GM12878 (cell line): ENCODE data around the gene HSPBP1. TPM values are rescaled to one million over a fixed set of nuclear protein-coding genes. Genes with fewer than 3 reads are reported as not detected.
A peak's percentile ranks its signal among the peaks of the same experiment; 100 is the strongest.

Experiments
- ATAC-seq: fragments of 200-7000 bp; cut with Tn5 transposase; 3 replicates; pipeline ENCODE4 v1.9.1; 2020; ENCODE audit warnings: mild to moderate bottlenecking, moderate library complexity
- BruUV-seq: library from RNA; stranded (reverse); fragments of 400-500 nt; replicated peaks from 2 replicates; lab custom pipeline; 2021; lab: Mats Ljungman, UMichigan
- CTCF ChIA-PET: fragments of 300-600 bp; sonication (Branson Sonifier 250); formaldehyde crosslinking; extraction: SDS; loops from one replicate; lab custom pipeline; 2021; ENCODE audit warnings: inconsistent platforms; lab: Yijun Ruan, JAX
- POLR2A ChIA-PET: fragments of 350-600 bp; formaldehyde crosslinking; extraction: SDS; loops from one replicate; lab custom pipeline; 2021; ENCODE audit warnings: inconsistent platforms; lab: Charles Lee
- RAD21 ChIA-PET: fragments of 300-600 bp; sonication (Branson Sonifier 250); formaldehyde crosslinking; loops from one replicate; lab custom pipeline; 2023; ENCODE audit warnings: antibody characterized with exemption; ENCODE audit not compliant: unreplicated experiment; lab: Charles Lee
- SMC1A ChIA-PET: fragments of 300-600 bp; sonication (Branson Sonifier 250); formaldehyde crosslinking; loops from one replicate; lab custom pipeline; 2023; ENCODE audit not compliant: unreplicated experiment, uncharacterized antibody; lab: Charles Lee
- DNase-seq: peaks from one replicate; pipeline ENCODE4 v3.0.0-alpha.2; 2011; ENCODE audit warnings: low read depth, low spot score
- FAIRE-seq: peaks from 3 replicates; lab custom pipeline; 2011; peaks lifted over from hg19 to GRCh38; lab: Jason Lieb, UNC
- H2AFZ ChIP-seq: 2 replicates; pipeline ENCODE4 v1.6.0; 2011; ENCODE audit warnings: low read depth, low read length, control low read depth; ENCODE audit not compliant: control insufficient read depth
- H3K27ac ChIP-seq: 2 replicates; pipeline ENCODE4 v1.5.1; 2011; ENCODE audit warnings: control low read depth; ENCODE audit not compliant: control insufficient read depth, insufficient read depth
- H3K27me3 ChIP-seq, 2 experiments: replicated peaks in 1 of 2; 2 replicates each; pipeline versions ENCODE4 v1.6.0 to v1.6.1; 2011; ENCODE audit warnings: low read length in 1 of 2; ENCODE audit not compliant: control insufficient read depth in 2 of 2, insufficient read depth in 2 of 2
- H3K36me3 ChIP-seq, 2 experiments: 2 replicates each; pipeline ENCODE4 v1.5.1; 2011; ENCODE audit warnings: low read length in 1 of 2; ENCODE audit not compliant: control insufficient read depth in 2 of 2, insufficient read depth in 2 of 2
- H3K4me1 ChIP-seq: 2 replicates; pipeline ENCODE4 v1.6.1; 2011; ENCODE audit warnings: mild to moderate bottlenecking, low read length, moderate library complexity, mixed read lengths; ENCODE audit not compliant: control insufficient read depth, insufficient read depth
- H3K4me2 ChIP-seq: 2 replicates; pipeline ENCODE4 v1.6.0; 2011; ENCODE audit warnings: control low read depth; ENCODE audit not compliant: control insufficient read depth, insufficient read depth
- H3K4me3 ChIP-seq: fragments of 200-600 bp; sonication (generic); 2 replicates; pipeline ENCODE4 v1.5.1; 2016
- H3K79me2 ChIP-seq: 2 replicates; pipeline ENCODE4 v1.6.0; 2011; ENCODE audit warnings: low read length; ENCODE audit not compliant: control insufficient read depth, insufficient read depth
- H3K9ac ChIP-seq: 2 replicates; pipeline ENCODE4 v1.8.0; 2011; ENCODE audit warnings: low read length, control low read depth, mixed read lengths; ENCODE audit not compliant: control insufficient read depth, insufficient read depth
- H3K9me3 ChIP-seq: replicated peaks from 3 replicates; pipeline ENCODE4 v1.5.1; 2011; ENCODE audit warnings: mild to moderate bottlenecking, low read length; ENCODE audit not compliant: control insufficient read depth, insufficient read depth
- H4K20me1 ChIP-seq: 2 replicates; pipeline ENCODE4 v1.6.0; 2011; ENCODE audit not compliant: control insufficient read depth, insufficient read depth
- POLR2A ChIP-seq: IDR thresholded peaks from 2 replicates; pipeline ENCODE4 v1.6.1; 2011; ENCODE audit warnings: low read depth, mild to moderate bottlenecking, low read length
- WGBS: methylation state at CpG from one replicate; pipeline ENCODE4 v1.1.6; 2016; ENCODE audit warnings: low lambda C conversion rate; ENCODE audit not compliant: insufficient replicate concordance, insufficient coverage; ENCODE audit errors: missing lambda C conversion rate; 5-methylcytosine and 5-hydroxymethylcytosine counted together
- in situ Hi-C: fragments of 300-500 bp; cut with MboI; formaldehyde crosslinking; loops from 9 replicates; pipeline ENCODE4 v1.14.3; 2018; ENCODE audit warnings: mixed read lengths
- intact Hi-C: fragments of 100-400 bp; cut with micrococcal nuclease; formaldehyde crosslinking; loops from one replicate; pipeline ENCODE4 v1.14.2; 2022; ENCODE audit not compliant: unreplicated experiment
- polyA plus RNA-seq, 11 experiments: library from polyadenylated mRNA; depleted of rRNA in 4 of 11; unstranded in 6 of 11; stranded (reverse) in 5 of 11; fragments of >200 nt; fragmentation: Nextera tagmentation in 4 of 11; fragmentation: Illumina TruSeq in 1 of 11; extraction: Ambion mirVana in 4 of 11; extraction: Trizol in 1 of 11; gene quantifications; 1 replicate in 1 of 11; 2 replicates in 10 of 11; pipeline versions ENCODE4 v1.2.1 to v1.2.3, GENCODE V29; 2011 to 2016; ENCODE audit warnings: inconsistent platforms in 2 of 11, missing spikeins in 2 of 11, low read depth in 1 of 11
- total RNA-seq, 4 experiments: library from RNA; depleted of rRNA in 3 of 4; stranded (reverse); fragments of >200 nt in 3 of 4; fragmentation: Illumina TruSeq in 1 of 4; extraction: Trizol in 1 of 4; gene quantifications; 2 replicates each; pipeline versions ENCODE4 v1.2.1 to v1.2.3, GENCODE V29; 2013 to 2021
- TF ChIP-seq, protein P1 (sequence below): fragments of 150-350 bp; IDR thresholded peaks from 2 replicates; pipeline ENCODE4 v1.6.1; 2014; ENCODE audit warnings: mild to moderate bottlenecking, low read depth, low read length
- TF ChIP-seq, protein P2 (sequence below): IDR thresholded peaks from 2 replicates; pipeline ENCODE4 v1.6.1; 2011; ENCODE audit warnings: borderline replicate concordance, low read depth, mild to moderate bottlenecking, moderate library complexity, low read length; ENCODE audit not compliant: insufficient read depth, poor library complexity, severe bottlenecking

Gene HSPBP1
- total and polyA plus RNA-seq, 10 of the 15 experiments (the other 5 are each of a cell fraction or from before 2014, with no cell fraction given) = 0.18 to 83.3 (median 23.0) TPM

DNA sequence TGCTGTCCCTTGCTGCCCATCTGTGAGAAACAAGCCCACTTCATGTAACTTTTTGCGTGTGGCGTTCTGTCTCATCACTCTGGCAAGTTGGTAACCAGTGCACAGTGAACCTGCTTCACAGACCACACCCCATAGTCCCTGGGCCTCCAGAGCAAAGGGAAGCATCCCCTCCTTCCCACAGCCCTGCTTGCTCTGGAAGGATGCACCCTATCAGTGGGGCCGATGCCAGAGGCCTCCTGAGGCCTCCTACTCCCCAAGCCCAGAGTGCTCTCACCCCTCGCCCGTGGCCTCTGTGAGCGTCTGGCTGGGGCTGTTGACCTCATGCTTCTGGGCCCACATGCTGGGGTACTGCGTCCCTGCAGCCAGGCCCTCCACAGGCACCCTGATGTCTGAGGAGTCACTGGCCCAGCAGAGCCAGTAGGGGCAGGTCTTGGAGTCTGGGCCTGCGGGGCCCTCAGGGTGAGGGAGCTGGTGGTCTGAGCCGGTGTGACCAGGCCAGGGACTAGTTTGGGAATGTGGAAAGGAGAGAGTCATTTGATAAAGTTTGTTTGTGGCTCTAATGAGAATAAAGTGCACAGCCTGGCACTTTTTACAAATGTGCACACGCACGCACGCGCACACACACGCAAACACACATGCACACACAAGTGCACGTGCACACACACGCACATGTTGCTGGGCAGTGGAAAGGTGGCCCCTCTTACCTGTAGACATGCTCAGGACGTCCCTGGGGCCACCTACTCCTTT lies 56.4 kb downstream of the HSPBP1 start:
- no peaks in the 10 kb centered on the region for H3K27me3 ChIP-seq
- ChIA-PET POLR2A (no interaction called here), SMC1A (no interaction called here), CTCF (no interaction called here), RAD21 (no interaction called here)
- ATAC-seq (no peak; the same call in 2 of the 3 replicates), FAIRE-seq (no peak), DNase-seq (no peak)
- peaks cover 0 to 9% of the 10 kb centered on the region in 2 experiments; a peak in 3 of 4 replicates for H3K36me3 ChIP-seq
- H3K4me3 ChIP-seq = no peak overlapping the region
- intact Hi-C loops (no loop called here), in situ Hi-C loops (no loop called here)
- no peak overlapping the region for H3K27ac ChIP-seq
- H3K9me3 ChIP-seq = no peaks in the 10 kb centered on the region
- WGBS = 93% methylated on average over 16 of the region's 17 CpGs
- H3K4me1 ChIP-seq = no peaks in the 10 kb centered on the region
- no peak overlapping the region for H3K4me2 ChIP-seq
- H4K20me1 ChIP-seq = no peaks in the 10 kb centered on the region
- no peak overlapping the region for H2AFZ ChIP-seq
- TF ChIP-seq, protein P1, sequence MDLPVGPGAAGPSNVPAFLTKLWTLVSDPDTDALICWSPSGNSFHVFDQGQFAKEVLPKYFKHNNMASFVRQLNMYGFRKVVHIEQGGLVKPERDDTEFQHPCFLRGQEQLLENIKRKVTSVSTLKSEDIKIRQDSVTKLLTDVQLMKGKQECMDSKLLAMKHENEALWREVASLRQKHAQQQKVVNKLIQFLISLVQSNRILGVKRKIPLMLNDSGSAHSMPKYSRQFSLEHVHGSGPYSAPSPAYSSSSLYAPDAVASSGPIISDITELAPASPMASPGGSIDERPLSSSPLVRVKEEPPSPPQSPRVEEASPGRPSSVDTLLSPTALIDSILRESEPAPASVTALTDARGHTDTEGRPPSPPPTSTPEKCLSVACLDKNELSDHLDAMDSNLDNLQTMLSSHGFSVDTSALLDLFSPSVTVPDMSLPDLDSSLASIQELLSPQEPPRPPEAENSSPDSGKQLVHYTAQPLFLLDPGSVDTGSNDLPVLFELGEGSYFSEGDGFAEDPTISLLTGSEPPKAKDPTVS = no peak
- peak; percentile 7; the same call in 1 of the 2 replicates for TF ChIP-seq POLR2A
- TF ChIP-seq, protein P2, sequence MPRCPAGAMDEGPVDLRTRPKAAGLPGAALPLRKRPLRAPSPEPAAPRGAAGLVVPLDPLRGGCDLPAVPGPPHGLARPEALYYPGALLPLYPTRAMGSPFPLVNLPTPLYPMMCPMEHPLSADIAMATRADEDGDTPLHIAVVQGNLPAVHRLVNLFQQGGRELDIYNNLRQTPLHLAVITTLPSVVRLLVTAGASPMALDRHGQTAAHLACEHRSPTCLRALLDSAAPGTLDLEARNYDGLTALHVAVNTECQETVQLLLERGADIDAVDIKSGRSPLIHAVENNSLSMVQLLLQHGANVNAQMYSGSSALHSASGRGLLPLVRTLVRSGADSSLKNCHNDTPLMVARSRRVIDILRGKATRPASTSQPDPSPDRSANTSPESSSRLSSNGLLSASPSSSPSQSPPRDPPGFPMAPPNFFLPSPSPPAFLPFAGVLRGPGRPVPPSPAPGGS = peak; percentile 80
- H3K9ac ChIP-seq = no peak overlapping the region
- no peaks in the 10 kb centered on the region for H3K79me2 ChIP-seq
- no TSS peak for BruUV-seq
